ENCODE measurements around the gene KBTBD2.
"Not testable (repeated sequence)": the region's sequence is repeated elsewhere in the genome, so short reads cannot be mapped to it uniquely, and the experiment has no call there.

DNA sequence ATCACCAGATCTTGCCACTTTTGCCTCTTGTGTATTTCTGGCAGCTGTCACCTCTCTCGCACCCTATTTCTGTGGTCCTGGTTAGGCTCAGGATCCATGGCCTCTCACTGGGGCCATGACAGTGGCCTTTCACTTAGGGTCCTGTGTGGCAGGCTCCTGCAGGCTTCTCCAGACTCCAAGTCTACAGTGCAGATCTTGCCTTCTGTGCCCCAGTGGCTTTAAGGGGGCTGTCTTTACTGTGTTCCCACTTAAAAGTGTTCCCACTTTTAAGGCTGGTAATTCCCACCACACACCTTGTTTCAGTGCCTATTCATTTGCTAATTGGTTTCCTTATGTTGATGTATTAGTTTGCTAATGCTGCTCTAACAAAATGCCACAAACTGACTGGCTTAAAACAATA is 27.7 kb downstream of the KBTBD2 start:
- TF ChIP-seq POLR2A (IDR thresholded peaks at IDR 0.05; ENCODE audit: low read length); GATA1 (IDR thresholded peaks at IDR 0.05; ENCODE audit: low read depth, low read length): not testable (repeated sequence)

Measured in erythroblast (primary cell).